Skeletal muscle tissue (tissue), 4 donors: ENCODE data around the gene ADAM30. TPM values are rescaled to one million over a fixed set of nuclear protein-coding genes. Genes with fewer than 3 reads are reported as not detected.
"Not testable (repeated sequence)": the region's sequence is repeated elsewhere in the genome, so short reads cannot be mapped to it uniquely, and the experiment has no call there.

Source experiments
- H3K27ac ChIP-seq: one replicate; pipeline ENCODE4 v1.7.0; 2013; ENCODE audit warnings: mild to moderate bottlenecking, low read depth, low read length, inconsistent platforms
- H3K27me3 ChIP-seq, 3 donors: one replicate each; pipeline ENCODE4 v1.7.0; 2013; ENCODE audit warnings: low read length in 3 of 3; ENCODE audit not compliant: control insufficient read depth in 3 of 3, insufficient read depth in 3 of 3
- H3K36me3 ChIP-seq, 3 donors: one replicate each; pipeline ENCODE4 v1.7.0; 2013; ENCODE audit warnings: low read length in 3 of 3; ENCODE audit not compliant: control insufficient read depth in 3 of 3, insufficient read depth in 3 of 3
- H3K4me1 ChIP-seq, 3 donors: one replicate each; pipeline ENCODE4 v1.7.0; 2013; ENCODE audit warnings: low read length in 3 of 3, mild to moderate bottlenecking in 3 of 3; ENCODE audit not compliant: control insufficient read depth in 3 of 3, insufficient read depth in 3 of 3
- H3K4me3 ChIP-seq, 3 donors: one replicate each; pipeline ENCODE4 v1.7.0; 2013; ENCODE audit warnings: low read length in 3 of 3
- H3K9ac ChIP-seq, 3 donors: one replicate each; pipeline ENCODE4 v1.7.0; 2013; ENCODE audit warnings: low read length in 3 of 3, mild to moderate bottlenecking in 3 of 3, moderate library complexity in 2 of 3, low read depth in 1 of 3
- H3K9me3 ChIP-seq, 3 donors: one replicate each; pipeline ENCODE4 v1.7.0; 2013; ENCODE audit warnings: low read length in 3 of 3; ENCODE audit not compliant: control insufficient read depth in 3 of 3
- total RNA-seq: library from RNA; depleted of rRNA; stranded (reverse); fragments of >200 nt; gene quantifications from one replicate; pipeline ENCODE4 v1.2.3, GENCODE V29; 2014
- donor health status: Osteomylitis.

Gene ADAM30
- total RNA-seq, 1 donor from 2014 or later: not detected

GRCh38 chr1:119865627-119866026, 30.7 kb downstream of the ADAM30 start:
- H3K9me3 ChIP-seq: no peaks in the 10 kb centered on the region
- H3K4me3 ChIP-seq: no peak overlapping the region
- H3K9ac ChIP-seq: no peak overlapping the region
- H3K27me3 ChIP-seq: peaks cover 0 to 6% (median 0%) of the 10 kb centered on the region in 3 donors
- H3K36me3 ChIP-seq: no peaks in the 10 kb centered on the region
- no peak overlapping the region for H3K27ac ChIP-seq
- no peaks in the 10 kb centered on the region for H3K4me1 ChIP-seq

GRCh38 chr1:119862276-119862675, 34.0 kb downstream of the ADAM30 start:
- H3K4me3 ChIP-seq: no peak overlapping the region
- H3K4me1 ChIP-seq: no peaks in the 10 kb centered on the region
- no peaks in the 10 kb centered on the region for H3K36me3 ChIP-seq
- no peak overlapping the region for H3K9ac ChIP-seq
- H3K9me3 ChIP-seq: no peaks in the 10 kb centered on the region
- H3K27ac ChIP-seq: no peak overlapping the region
- H3K27me3 ChIP-seq: peaks cover 0 to 6% (median 0%) of the 10 kb centered on the region in 3 donors

DNA sequence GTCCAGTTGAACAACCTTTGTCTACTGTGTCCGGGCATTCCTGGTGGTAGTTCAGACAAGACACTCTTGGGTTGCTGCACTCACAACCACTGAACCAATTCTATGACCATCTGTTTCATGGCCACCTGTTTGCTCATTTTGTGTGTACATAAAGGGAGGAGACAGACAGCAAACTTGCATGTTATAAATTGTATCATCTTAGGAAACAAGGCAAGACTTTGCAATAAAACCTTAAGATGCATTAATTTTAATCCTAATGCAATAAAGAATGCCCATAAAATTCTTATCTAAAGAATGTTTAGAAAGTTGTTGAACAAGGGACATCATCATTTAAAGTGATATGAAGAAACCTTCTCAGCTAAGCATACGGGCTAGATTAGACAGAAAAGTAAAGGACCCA, 34.8 kb downstream of the ADAM30 start:
- Histone ChIP-seq H3K9ac (no peak overlapping the region), H3K27ac (no peak overlapping the region), H3K27me3 (peaks cover 0 to 3% (median 0%) of the 10 kb centered on the region in 3 donors), H3K4me3 (no peak overlapping the region), H3K4me1 (no peaks in the 10 kb centered on the region), H3K36me3 (no peaks in the 10 kb centered on the region), H3K9me3 (no peaks in the 10 kb centered on the region)

GRCh38 chr1:119859647-119860046, 36.7 kb downstream of the ADAM30 start:
- no peak overlapping the region for H3K4me3 ChIP-seq

GRCh38 chr1:119858556-119859214, 37.6 kb downstream of the ADAM30 start:
- H3K27ac ChIP-seq, H3K36me3 ChIP-seq, H3K9me3 ChIP-seq, H3K4me3 ChIP-seq, H3K4me1 ChIP-seq, H3K27me3 ChIP-seq, H3K9ac ChIP-seq: not testable (repeated sequence)

More at GRCh38 chr1:119859647-119860046, 36.7 kb downstream of the ADAM30 start:
- H3K36me3 ChIP-seq: no peaks in the 10 kb centered on the region
- H3K27me3 ChIP-seq: no peaks in the 10 kb centered on the region
- no peak overlapping the region for H3K9ac ChIP-seq
- H3K9me3 ChIP-seq: no peaks in the 10 kb centered on the region
- no peaks in the 10 kb centered on the region for H3K4me1 ChIP-seq
- H3K27ac ChIP-seq: no peak overlapping the region

GRCh38 chr1:119858126-119858525, 38.2 kb downstream of the ADAM30 start:
- Histone ChIP-seq H3K36me3 (no peaks in the 10 kb centered on the region), H3K9me3 (no peaks in the 10 kb centered on the region), H3K27ac (no peak overlapping the region), H3K4me1 (no peaks in the 10 kb centered on the region), H3K9ac (no peak overlapping the region), H3K4me3 (no peak overlapping the region), H3K27me3 (no peaks in the 10 kb centered on the region)

GRCh38 chr1:119853155-119853554, 43.2 kb downstream of the ADAM30 start:
- Histone ChIP-seq H3K36me3 (no peaks in the 10 kb centered on the region), H3K9me3 (no peaks in the 10 kb centered on the region), H3K27me3 (no peaks in the 10 kb centered on the region)

DNA sequence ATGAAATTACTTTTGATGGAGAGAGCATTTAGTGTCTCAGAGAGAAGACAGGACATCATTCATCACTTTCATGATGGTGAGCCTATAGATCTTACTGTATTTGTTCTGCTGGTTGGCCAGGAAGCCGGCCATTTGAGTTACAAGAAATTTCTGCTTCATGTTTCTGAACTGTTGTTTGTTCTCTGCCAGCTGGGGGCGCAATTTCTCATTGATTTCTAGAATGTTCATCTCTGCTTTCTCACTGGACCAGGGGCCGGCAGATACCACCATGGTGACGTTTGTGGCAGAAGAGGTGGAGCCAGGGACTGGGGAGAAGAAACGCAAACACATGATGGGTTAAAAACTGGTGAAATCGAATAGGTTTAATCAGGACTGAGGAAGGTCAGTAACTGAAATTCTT, 52.1 kb downstream of the ADAM30 start:
- not testable (repeated sequence) for H3K36me3 ChIP-seq, H3K9me3 ChIP-seq, H3K4me3 ChIP-seq, H3K9ac ChIP-seq, H3K27ac ChIP-seq, H3K27me3 ChIP-seq, H3K4me1 ChIP-seq

More at GRCh38 chr1:119853155-119853554, 43.2 kb downstream of the ADAM30 start:
- no peaks in the 10 kb centered on the region for H3K4me1 ChIP-seq
- no peak overlapping the region for H3K4me3 ChIP-seq
- no peak overlapping the region for H3K9ac ChIP-seq
- H3K27ac ChIP-seq: no peak overlapping the region

Other genes starting within 250 kb of the ADAM30 start
- 13.6 TPM for gene ZNF697, start 248.2 kb downstream of the ADAM30 start, total RNA-seq
- gene PHGDH, start 184.6 kb downstream of the ADAM30 start, total RNA-seq: 50.1 TPM
- gene HMGCS2, start 127.6 kb downstream of the ADAM30 start, total RNA-seq: 2.1 TPM
- gene REG4, start 85.1 kb downstream of the ADAM30 start, total RNA-seq: not detected
- 101 TPM for gene NOTCH2, start 173.1 kb upstream of the ADAM30 start, total RNA-seq